H1 (cell line): ENCODE data around the gene ZIC5. TPM values are rescaled to one million over a fixed set of nuclear protein-coding genes. Genes with fewer than 3 reads are reported as not detected.
A peak's percentile ranks its signal among the peaks of the same experiment; 100 is the strongest.

Experiments used
- CTCF ChIA-PET: fragments of 300-600 bp; sonication (Branson Sonifier 250); formaldehyde crosslinking; loops from one replicate; lab custom pipeline; 2021; ENCODE audit not compliant: partially characterized antibody; lab: Charles Lee
- POLR2A ChIA-PET: fragments of 300-600 bp; sonication (Branson Sonifier 250); formaldehyde crosslinking; loops from one replicate; lab custom pipeline; 2021; ENCODE audit warnings: inconsistent platforms; ENCODE audit not compliant: partially characterized antibody; lab: Charles Lee
- DNase-seq, 2 experiments: peaks; one replicate each; pipeline versions ENCODE4 v3.0.0 to v3.0.0-alpha.2; 2010 to 2022; ENCODE audit warnings: low spot score in 2 of 2, low read depth in 1 of 2, mixed read lengths in 1 of 2
- FAIRE-seq: peaks from 2 replicates; lab custom pipeline; 2011; peaks lifted over from hg19 to GRCh38; lab: Jason Lieb, UNC
- H2AFZ ChIP-seq: 2 replicates; pipeline ENCODE4 v1.8.1; 2012; ENCODE audit warnings: low read length, inconsistent platforms
- H2AK5ac ChIP-seq: 2 replicates; pipeline ENCODE4 v1.6.1; 2013; ENCODE audit warnings: low read depth, low read length
- H2BK120ac ChIP-seq: replicated peaks from 2 replicates; pipeline ENCODE3; 2013; ENCODE audit warnings: low read depth, low read length, inconsistent platforms
- H2BK12ac ChIP-seq: 2 replicates; pipeline ENCODE4 v1.6.1; 2013; ENCODE audit warnings: low read depth, low read length
- H2BK15ac ChIP-seq: 2 replicates; pipeline ENCODE4 v1.6.1; 2013; ENCODE audit warnings: low read length
- H2BK20ac ChIP-seq: 2 replicates; pipeline ENCODE4 v1.6.1; 2013; ENCODE audit warnings: low read length
- H2BK5ac ChIP-seq: 2 replicates; pipeline ENCODE4 v1.6.1; 2013; ENCODE audit warnings: low read depth, low read length
- H3K14ac ChIP-seq: 2 replicates; pipeline ENCODE4 v1.6.1; 2013; ENCODE audit warnings: inconsistent platforms; ENCODE audit not compliant: insufficient read length
- H3K18ac ChIP-seq: 2 replicates; pipeline ENCODE4 v1.6.1; 2013; ENCODE audit warnings: low read length; ENCODE audit errors: extremely low read depth
- H3K23ac ChIP-seq: 2 replicates; pipeline ENCODE4 v1.6.1; 2013; ENCODE audit warnings: inconsistent platforms; ENCODE audit not compliant: insufficient read length
- H3K23me2 ChIP-seq: 2 replicates; pipeline ENCODE4 v1.6.1; 2013; ENCODE audit warnings: low read depth, low read length
- H3K27ac ChIP-seq: 2 replicates; pipeline ENCODE4 v1.6.1; 2011; ENCODE audit warnings: low read depth, low read length, inconsistent platforms
- H3K27me3 ChIP-seq, 4 experiments: replicated peaks in 1 of 4; 1 replicate in 1 of 4; 2 replicates in 3 of 4; pipeline versions ENCODE4 v1.6.1 to v1.8.1; 2011 to 2013; ENCODE audit warnings: low read length in 3 of 4, mild to moderate bottlenecking in 3 of 4, inconsistent platforms in 2 of 4, mixed read lengths in 2 of 4, moderate library complexity in 1 of 4; ENCODE audit not compliant: control insufficient read depth in 3 of 4, insufficient read depth in 3 of 4; ENCODE audit errors: extremely low read depth in 1 of 4
- H3K36me3 ChIP-seq, 4 experiments: 2 replicates each; pipeline versions ENCODE4 v1.6.1 to v1.8.1; 2011 to 2013; ENCODE audit warnings: mild to moderate bottlenecking in 4 of 4, low read length in 3 of 4, moderate library complexity in 2 of 4, control low read depth in 1 of 4, inconsistent platforms in 1 of 4; ENCODE audit not compliant: insufficient read depth in 4 of 4, control insufficient read depth in 2 of 4
- H3K4ac ChIP-seq: replicated peaks from 2 replicates; pipeline ENCODE3; 2013; ENCODE audit warnings: low read length, low read depth, mixed read lengths, inconsistent platforms; ENCODE audit not compliant: insufficient read length
- H3K4me1 ChIP-seq, 4 experiments: replicated peaks in 1 of 4; 1 replicate in 1 of 4; 2 replicates in 3 of 4; pipeline versions ENCODE4 v1.6.1 to v1.8.1; 2011 to 2013; ENCODE audit warnings: low read length in 3 of 4, inconsistent platforms in 2 of 4, mixed read lengths in 1 of 4; ENCODE audit not compliant: insufficient read depth in 4 of 4, control insufficient read depth in 3 of 4
- H3K4me2 ChIP-seq, 2 experiments: 2 replicates each; pipeline versions ENCODE4 v1.6.1 to v1.8.1; 2011 to 2013; ENCODE audit warnings: low read depth in 2 of 2, low read length in 2 of 2, control low read depth in 1 of 2, inconsistent platforms in 1 of 2, mild to moderate bottlenecking in 1 of 2; ENCODE audit not compliant: insufficient read depth in 1 of 2
- H3K4me3 ChIP-seq, 4 experiments: fragments of 200-600, 300-600 bp in 1 of 4; sonication (generic), shearing (Covaris generic), sonication (Bioruptor Twin) in 1 of 4; 2 replicates each; pipeline versions ENCODE4 v1.5.1 to v1.8.1; 2011 to 2016; ENCODE audit warnings: low read length in 4 of 4, low read depth in 3 of 4, control low read depth in 2 of 4, inconsistent platforms in 2 of 4, mild to moderate bottlenecking in 2 of 4, mixed read lengths in 1 of 4, moderate library complexity in 1 of 4; ENCODE audit not compliant: insufficient read depth in 2 of 4; ENCODE audit errors: extremely low read depth in 1 of 4
- H3K56ac ChIP-seq: replicated peaks from 2 replicates; pipeline ENCODE3; 2013; ENCODE audit warnings: low read depth, mild to moderate bottlenecking, mixed read lengths, low read length, inconsistent platforms; ENCODE audit not compliant: insufficient read length
- H3K79me1 ChIP-seq: 2 replicates; pipeline ENCODE4 v1.6.1; 2013; ENCODE audit warnings: low read depth, low read length, control low read depth
- H3K79me2 ChIP-seq, 2 experiments: 2 replicates each; pipeline versions ENCODE4 v1.6.1 to v1.8.1; 2012 to 2013; ENCODE audit warnings: low read length in 2 of 2, mild to moderate bottlenecking in 2 of 2, inconsistent platforms in 1 of 2; ENCODE audit not compliant: insufficient read depth in 2 of 2, control insufficient read depth in 1 of 2
- H3K9ac ChIP-seq, 4 experiments: replicated peaks in 1 of 4; 1 replicate in 1 of 4; 2 replicates in 3 of 4; pipeline versions ENCODE4 v1.6.1 to v1.8.1; 2011 to 2013; ENCODE audit warnings: low read depth in 3 of 4, low read length in 3 of 4, control low read depth in 2 of 4, mild to moderate bottlenecking in 2 of 4, moderate library complexity in 2 of 4, inconsistent platforms in 1 of 4; ENCODE audit errors: extremely low read depth in 1 of 4
- H3K9me3 ChIP-seq, 2 experiments: 2 replicates each; pipeline versions ENCODE4 v1.6.1 to v1.8.1; 2012 to 2013; ENCODE audit warnings: mild to moderate bottlenecking in 2 of 2, moderate library complexity in 2 of 2, control low read depth in 1 of 2, inconsistent platforms in 1 of 2, low read depth in 1 of 2, low read length in 1 of 2, mixed read lengths in 1 of 2; ENCODE audit not compliant: insufficient read depth in 2 of 2
- H4K20me1 ChIP-seq, 2 experiments: replicated peaks in 1 of 2; 2 replicates each; pipeline versions ENCODE3 to v1.8.1; 2011 to 2013; ENCODE audit warnings: inconsistent platforms in 2 of 2, low read length in 2 of 2, mild to moderate bottlenecking in 1 of 2; ENCODE audit not compliant: insufficient read depth in 2 of 2, control insufficient read depth in 1 of 2
- H4K5ac ChIP-seq: 2 replicates; pipeline ENCODE4 v1.6.1; 2013; ENCODE audit warnings: low read length, low read depth, mixed read lengths, inconsistent platforms; ENCODE audit not compliant: insufficient read length
- H4K8ac ChIP-seq: 2 replicates; pipeline ENCODE4 v1.8.0; 2013; ENCODE audit warnings: mild to moderate bottlenecking, moderate library complexity, low read length, inconsistent platforms; ENCODE audit not compliant: insufficient read depth; ENCODE audit errors: extremely low read depth
- H4K91ac ChIP-seq: replicated peaks from 2 replicates; pipeline ENCODE3; 2013; ENCODE audit warnings: low read length, mixed read lengths, inconsistent platforms; ENCODE audit not compliant: insufficient read length
- CBX8 ChIP-seq: fragments of 300-800, 300-1000 bp; sonication (generic); IDR thresholded peaks from 2 replicates; pipeline ENCODE4 v1.7.1; 2016; ENCODE audit warnings: low read depth, low read length, borderline replicate concordance
- CEBPB ChIP-seq: IDR thresholded peaks from 2 replicates; pipeline ENCODE4 v1.6.1; 2012; ENCODE audit warnings: low read depth, low read length
- WGBS, 2 experiments: shearing (Covaris generic) in 1 of 2; methylation state at CpG; one replicate each; pipeline versions ENCODE4 v1.1.6 to v1.1.7; 2013 to 2015; ENCODE audit warnings: low lambda C conversion rate in 2 of 2, mixed read lengths in 2 of 2, inconsistent platforms in 1 of 2, low coverage in 1 of 2, missing lambda C conversion rate in 1 of 2; ENCODE audit not compliant: insufficient replicate concordance in 2 of 2, insufficient coverage in 1 of 2, insufficient read length in 1 of 2; ENCODE audit errors: extremely low coverage in 1 of 2, missing lambda C conversion rate in 1 of 2; 5-methylcytosine and 5-hydroxymethylcytosine counted together
- polyA plus RNA-seq, 7 experiments: library from polyadenylated mRNA; depleted of rRNA in 3 of 7; stranded (reverse) in 5 of 7; unstranded in 2 of 7; fragments of >200 nt in 5 of 7; fragments of 200-250 nt in 2 of 7; gene quantifications; 1 replicate in 5 of 7; 2 replicates in 1 of 7; 4 replicates in 1 of 7; pipeline versions ENCODE4 v1.2.1 to v1.2.3, GENCODE V29; 2011 to 2013; ENCODE audit warnings: missing spikeins in 2 of 7, mixed read lengths in 2 of 7
- total RNA-seq: library from RNA; stranded (reverse); fragmentation: NEBNext Ultra II Directional; extraction: Animal tissue kit (Norgen Biotek cat#: 25700); gene quantifications from 2 replicates; pipeline ENCODE4 v1.2.1, GENCODE V29; 2021

Gene ZIC5
- total and polyA plus RNA-seq, 2 of the 8 experiments (the other 6 are each of a cell fraction or from before 2014, with no cell fraction given) = 14.2 to 52.7 TPM

GRCh38 chr13:99932912-99933311 lies 38.7 kb downstream of the ZIC5 start:
- H3K36me3 ChIP-seq = no peaks in the 10 kb centered on the region
- ChIA-PET POLR2A (no interaction called here), CTCF (interaction anchor here (0.7 to 4.9 kb wide), 6 partner anchors 15 to 133 kb away, joined by 3 to 27 read pairs (median 3); no protein-coding TSS in a partner anchor)
- H3K9ac ChIP-seq = no peak overlapping the region
- H2BK15ac ChIP-seq = no peak overlapping the region
- DNase-seq = no peak
- no peak overlapping the region for H4K5ac ChIP-seq
- H3K23me2 ChIP-seq = no peaks in the 10 kb centered on the region; the same call in 1 of the 2 replicates
- H3K79me1 ChIP-seq = no peaks in the 10 kb centered on the region
- H2AK5ac ChIP-seq = no peak overlapping the region
- no peak overlapping the region for H2BK12ac ChIP-seq
- no peak overlapping the region for H2BK120ac ChIP-seq
- H3K14ac ChIP-seq = no peak overlapping the region
- no peaks in the 10 kb centered on the region for H4K20me1 ChIP-seq
- H2BK20ac ChIP-seq = no peak overlapping the region
- FAIRE-seq = no peak
- H3K23ac ChIP-seq = no peak overlapping the region
- H3K4me1 ChIP-seq = peaks cover 0 to 4% (median 0%) of the 10 kb centered on the region in 4 experiments; a peak in 2 of 7 replicates
- H3K4me3 ChIP-seq = no peak overlapping the region
- H3K27me3 ChIP-seq = no peaks in the 10 kb centered on the region
- H2BK5ac ChIP-seq = no peak overlapping the region
- H2AFZ ChIP-seq = no peak overlapping the region
- no peak overlapping the region for H4K8ac ChIP-seq
- WGBS, 2 experiments = 91% methylated on average over 5 of the region's 5 CpGs; no CpG with 5 or more reads in 1 of the 2 experiments
- no peaks in the 10 kb centered on the region for H3K79me2 ChIP-seq
- H3K4me2 ChIP-seq = no peak overlapping the region
- no peak overlapping the region for H3K56ac ChIP-seq
- TF ChIP-seq CEBPB (peak; percentile 24; the same call in 1 of the 2 replicates), CBX8 (no peak)
- TF ChIP-seq, all 59 proteins: peak for 1
- H3K18ac ChIP-seq = no peak overlapping the region
- no peak overlapping the region for H3K27ac ChIP-seq
- no peak overlapping the region for H3K4ac ChIP-seq
- H4K91ac ChIP-seq = no peak overlapping the region
- H3K9me3 ChIP-seq = no peaks in the 10 kb centered on the region
